OCI-LY7 (cell line): ENCODE measurements around the gene CXCL8. TPM values are rescaled to one million over a fixed set of nuclear protein-coding genes. Genes with fewer than 3 reads are reported as not detected.
"Not testable (repeated sequence)": the region's sequence is repeated elsewhere in the genome, so short reads cannot be mapped to it uniquely, and the experiment has no call there.

Experiments used
- Bru-seq: library from RNA; stranded (reverse); fragments of 400-500 nt; gene quantifications from one replicate; lab custom pipeline; 2021; lab: Mats Ljungman, UMichigan
- BruChase-seq, 2 experiments: library from RNA; stranded (reverse); fragments of 400-500 nt; gene quantifications; one replicate each; lab custom pipeline; 2021; lab: Mats Ljungman, UMichigan
- BruUV-seq: library from RNA; stranded (reverse); fragments of 400-500 nt; replicated peaks from 2 replicates; lab custom pipeline; 2021; lab: Mats Ljungman, UMichigan
- CTCF ChIA-PET: fragments of 300-600 bp; sonication (Branson Sonifier 250); formaldehyde crosslinking; loops from one replicate; lab custom pipeline; 2022; ENCODE audit warnings: antibody characterized with exemption; ENCODE audit not compliant: unreplicated experiment; lab: Charles Lee
- POLR2A ChIA-PET: fragments of 300-600 bp; sonication (Branson Sonifier 250); formaldehyde crosslinking; loops from one replicate; lab custom pipeline; 2022; ENCODE audit warnings: antibody characterized with exemption; lab: Charles Lee
- DNase-seq: peaks from one replicate; pipeline ENCODE4 v3.0.0-alpha.2; 2015; ENCODE audit warnings: low spot score
- H2AFZ ChIP-seq: fragments of 200-600 bp; sonication (generic), shearing (Covaris generic); 2 replicates; pipeline ENCODE4 v1.6.1; 2014; ENCODE audit warnings: mild to moderate bottlenecking, antibody characterized with exemption, low read length, moderate library complexity
- H3K27ac ChIP-seq: fragments of 200-600 bp; sonication (generic); 2 replicates; pipeline ENCODE4 v1.5.1; 2014; ENCODE audit warnings: mixed run types, low read depth, mild to moderate bottlenecking, moderate library complexity, low read length, inconsistent platforms; ENCODE audit not compliant: poor library complexity, severe bottlenecking
- H3K36me3 ChIP-seq: fragments of 200-600 bp; sonication (generic); 2 replicates; pipeline ENCODE4 v1.6.1; 2014; ENCODE audit warnings: mild to moderate bottlenecking, antibody characterized with exemption, low read length, moderate library complexity, mixed read lengths; ENCODE audit not compliant: insufficient read depth
- H3K4me1 ChIP-seq: fragments of 200-600 bp; sonication (generic); 2 replicates; pipeline ENCODE4 v1.5.1; 2014; ENCODE audit warnings: mild to moderate bottlenecking, low read length; ENCODE audit not compliant: insufficient read depth, poor library complexity, severe bottlenecking
- H3K4me2 ChIP-seq: fragments of 200-600 bp; sonication (generic); 2 replicates; pipeline ENCODE4 v1.6.1; 2014; ENCODE audit warnings: mild to moderate bottlenecking, low read length
- H3K4me3 ChIP-seq: fragments of 200-600 bp; sonication (generic); 2 replicates; pipeline ENCODE4 v1.5.1; 2014; ENCODE audit warnings: mild to moderate bottlenecking, low read depth, low read length; ENCODE audit not compliant: poor library complexity, severe bottlenecking
- H3K79me2 ChIP-seq: fragments of 200-600 bp; sonication (generic); 2 replicates; pipeline ENCODE4 v1.6.1; 2016; ENCODE audit warnings: low read depth, mild to moderate bottlenecking, low read length, moderate library complexity, mixed read lengths; ENCODE audit not compliant: insufficient read depth
- H3K9me2 ChIP-seq: fragments of 200-600 bp; sonication (generic); 2 replicates; pipeline ENCODE4 v1.6.1; 2016; ENCODE audit warnings: mild to moderate bottlenecking, low read length, mixed read lengths; ENCODE audit not compliant: insufficient read depth
- H3K9me3 ChIP-seq: fragments of 200-600 bp; sonication (generic); 2 replicates; pipeline ENCODE4 v1.6.1; 2014; ENCODE audit warnings: mild to moderate bottlenecking, mixed run types, low read length, mixed read lengths
- H4K20me1 ChIP-seq: fragments of 200-600 bp; sonication (generic); 2 replicates; pipeline ENCODE4 v1.6.1; 2014; ENCODE audit warnings: mild to moderate bottlenecking, antibody characterized with exemption, low read length, moderate library complexity, mixed read lengths; ENCODE audit not compliant: insufficient read depth
- EZH2phosphoT487 ChIP-seq: fragments of 200-600 bp; sonication (generic); IDR thresholded peaks from 2 replicates; pipeline ENCODE4 v1.6.1; 2018; ENCODE audit warnings: low read depth, borderline replicate concordance, mild to moderate bottlenecking, mixed run types, antibody characterized with exemption, low read length, moderate library complexity, mixed read lengths
- intact Hi-C: fragments of 100-400 bp; cut with micrococcal nuclease; formaldehyde crosslinking; loops from one replicate; pipeline ENCODE4 v1.10.0; 2022; ENCODE audit not compliant: unreplicated experiment
- long read RNA-seq: library from polyadenylated mRNA; stranded (forward); transcript quantifications from one replicate; pipeline ENCODE4 v2.0.0, GENCODE V29; 2022
- total RNA-seq, 2 experiments: library from RNA; depleted of rRNA in 1 of 2; stranded (reverse); fragments of >200 nt in 1 of 2; shearing (Covaris generic) in 1 of 2; gene quantifications; 2 replicates each; pipeline ENCODE4 v1.2.3, GENCODE V29; 2014 to 2022
- TF ChIP-seq, protein P1 (sequence below): fragments of 200-600 bp; sonication (generic); conservative IDR thresholded peaks from 2 replicates; pipeline ENCODE4 v1.5.1; 2014; ENCODE audit warnings: mild to moderate bottlenecking, antibody characterized with exemption, low read length, moderate library complexity, mixed read lengths

Gene CXCL8
- total RNA-seq (2014; rRNA removed; shearing (Covaris generic)) (not detected in 2 replicates), total RNA-seq (2022) (not detected in 2 replicates), Bru-seq, nascent RNA (percentile 53 among the genes with signal in this experiment), BruChase-seq, experiment 1, labeled RNA remaining after a 6-hour chase (percentile 38 among the genes with signal in this experiment), BruChase-seq, experiment 2, labeled RNA remaining after a 2-hour chase (percentile 71 among the genes with signal in this experiment)
- long read RNA-seq = 0 reads

GRCh38 chr4:73740353-73740778 lies at the start of gene CXCL8:
TSS of gene CXCL8 (plus strand) at chr4:73740569. CDS start at chr4:73740659, 90 bp downstream.
- Histone ChIP-seq H3K79me2 (no peaks in the 10 kb centered on the region), H3K9me2 (no peaks in the 10 kb centered on the region), H3K4me3 (no peak within 1 kb of the TSS), H4K20me1 (no peaks in the 10 kb centered on the region), H3K36me3 (no peaks in the 10 kb centered on the region), H3K4me2 (no peak within 1 kb of the TSS), H3K9me3 (no peaks in the 10 kb centered on the region), H3K27ac (no peak within 1 kb of the TSS), H2AFZ (peak within 1 kb of the TSS; percentile 33; the same call in 1 of the 2 replicates), H3K4me1 (no peaks in the 10 kb centered on the region)
- BruUV-seq = no TSS peak
- TF ChIP-seq, protein P1, sequence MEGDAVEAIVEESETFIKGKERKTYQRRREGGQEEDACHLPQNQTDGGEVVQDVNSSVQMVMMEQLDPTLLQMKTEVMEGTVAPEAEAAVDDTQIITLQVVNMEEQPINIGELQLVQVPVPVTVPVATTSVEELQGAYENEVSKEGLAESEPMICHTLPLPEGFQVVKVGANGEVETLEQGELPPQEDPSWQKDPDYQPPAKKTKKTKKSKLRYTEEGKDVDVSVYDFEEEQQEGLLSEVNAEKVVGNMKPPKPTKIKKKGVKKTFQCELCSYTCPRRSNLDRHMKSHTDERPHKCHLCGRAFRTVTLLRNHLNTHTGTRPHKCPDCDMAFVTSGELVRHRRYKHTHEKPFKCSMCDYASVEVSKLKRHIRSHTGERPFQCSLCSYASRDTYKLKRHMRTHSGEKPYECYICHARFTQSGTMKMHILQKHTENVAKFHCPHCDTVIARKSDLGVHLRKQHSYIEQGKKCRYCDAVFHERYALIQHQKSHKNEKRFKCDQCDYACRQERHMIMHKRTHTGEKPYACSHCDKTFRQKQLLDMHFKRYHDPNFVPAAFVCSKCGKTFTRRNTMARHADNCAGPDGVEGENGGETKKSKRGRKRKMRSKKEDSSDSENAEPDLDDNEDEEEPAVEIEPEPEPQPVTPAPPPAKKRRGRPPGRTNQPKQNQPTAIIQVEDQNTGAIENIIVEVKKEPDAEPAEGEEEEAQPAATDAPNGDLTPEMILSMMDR = no peak
- no peak for TF ChIP-seq EZH2phosphoT487
- DNase-seq = peak; percentile 2
- POLR2A ChIA-PET = interaction anchor here (0.6 to 1.0 kb wide), 3 partner anchors 9 to 206 kb away, joined by 3 to 8 read pairs (median 3); no protein-coding TSS in a partner anchor
- intact Hi-C loops = no loop called here
- CTCF ChIA-PET = no interaction called here

DNA sequence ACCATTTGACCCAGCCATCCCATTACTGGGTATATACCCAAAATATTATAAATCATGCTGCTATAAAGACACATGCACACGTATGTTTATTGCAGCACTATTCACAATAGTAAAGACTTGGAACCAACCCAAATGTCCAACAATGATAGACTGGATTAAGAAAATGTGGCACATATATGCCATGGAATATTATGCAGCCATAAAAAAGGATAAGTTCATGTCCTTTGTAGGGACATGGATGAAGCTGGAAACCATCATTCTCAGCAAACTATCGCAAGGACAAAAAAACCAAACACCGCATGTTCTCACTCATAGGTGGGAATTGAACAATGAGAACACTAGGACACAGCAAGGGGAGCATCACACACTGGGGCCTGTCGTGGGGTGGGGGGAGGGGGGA lies 49.2 kb upstream of the CXCL8 start:
- CTCF ChIA-PET, H2AFZ ChIP-seq, H4K20me1 ChIP-seq, H3K4me1 ChIP-seq, H3K4me2 ChIP-seq, H3K4me3 ChIP-seq, H3K9me2 ChIP-seq, H3K9me3 ChIP-seq, DNase-seq, intact Hi-C loops, POLR2A ChIA-PET, BruUV-seq, H3K27ac ChIP-seq, H3K36me3 ChIP-seq, H3K79me2 ChIP-seq: not testable (repeated sequence)

DNA sequence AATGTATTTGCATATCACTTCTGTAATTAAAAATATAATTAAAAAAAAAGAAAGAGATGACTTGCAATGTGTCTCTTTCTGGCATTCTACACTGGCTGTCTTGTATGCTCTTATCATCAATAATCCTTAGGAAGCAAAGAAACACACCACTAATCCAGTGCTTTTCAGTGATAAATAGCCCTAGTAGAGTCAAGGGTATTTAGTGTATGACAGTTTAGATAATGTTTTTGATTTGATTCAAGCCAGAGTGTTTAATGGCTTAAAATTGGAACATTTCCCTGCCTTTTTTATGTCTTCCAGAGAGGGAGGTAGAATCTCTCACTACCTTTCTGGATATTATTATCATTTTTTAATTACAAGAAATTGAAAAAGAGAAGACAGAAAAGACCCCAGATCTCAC lies 48.6 kb upstream of the CXCL8 start:
- H2AFZ ChIP-seq = no peak overlapping the region
- no peak overlapping the region for H3K4me3 ChIP-seq
- no peaks in the 10 kb centered on the region for H3K79me2 ChIP-seq
- H4K20me1 ChIP-seq = no peaks in the 10 kb centered on the region
- H3K36me3 ChIP-seq = no peaks in the 10 kb centered on the region
- ChIA-PET CTCF (no interaction called here), POLR2A (no interaction called here)
- intact Hi-C loops = no loop called here
- H3K9me3 ChIP-seq = no peaks in the 10 kb centered on the region
- no peak for DNase-seq
- no peak overlapping the region for H3K27ac ChIP-seq
- H3K9me2 ChIP-seq = no peaks in the 10 kb centered on the region
- no peak overlapping the region for H3K4me2 ChIP-seq
- BruUV-seq = no TSS peak
- H3K4me1 ChIP-seq = no peaks in the 10 kb centered on the region
- TF ChIP-seq EZH2phosphoT487 = no peak
- TF ChIP-seq, protein P1 = no peak
